ENCODE results near the gene MTAP. TPM values are rescaled to one million over a fixed set of nuclear protein-coding genes. Genes with fewer than 3 reads are reported as not detected.

MTAP gene
- total and polyA plus RNA-seq, 8 donors: 1.2 to 38.4 (median 13.4) TPM

GRCh38 chr9:21811914-21812313 lies 9.5 kb downstream of the MTAP start:
- 80 to 95% (median 90%) methylated on average over 2 to 3 of the region's 3 CpGs for WGBS, 5 donors
- no peaks in the 10 kb centered on the region for H3K27me3 ChIP-seq
- no peak overlapping the region for H3K27ac ChIP-seq

GRCh38 chr9:21812415-21812814 lies 10.0 kb downstream of the MTAP start:
- Histone ChIP-seq H3K9me3 (no peaks in the 10 kb centered on the region), H3K27ac (no peak overlapping the region), H3K36me3 (peaks cover 5 to 63% (median 59%) of the 10 kb centered on the region in 4 donors), H3K27me3 (no peaks in the 10 kb centered on the region), H3K4me1 (peaks cover 0 to 33% (median 14%) of the 10 kb centered on the region in 4 donors), H3K4me3 (no peak overlapping the region)
- intact Hi-C loops (cut with DNase I; ENCODE audit: low total_unique reads): loop anchor here (5.0 to 10.0 kb wide), 2 partner anchors 192 to 425 kb away; partner anchors contain the start of gene CDKN2B
- WGBS, 5 donors: 66 to 77% (median 73%) methylated on average over 2 of the region's 2 CpGs
- TF ChIP-seq POLR2A (IDR thresholded peaks at IDR 0.05) (no peak), CTCF (IDR thresholded peaks at IDR 0.05) (no peak), POLR2AphosphoS5 (IDR thresholded peaks at IDR 0.05) (no peak), EP300 (IDR thresholded peaks at IDR 0.05) (no peak)
- no peak for DNase-seq

More at GRCh38 chr9:21811914-21812313, 9.5 kb downstream of the MTAP start:
- intact Hi-C loops (cut with DNase I; ENCODE audit: low total_unique reads): loop anchor here (5.0 to 10.0 kb wide), 2 partner anchors 193 to 425 kb away; partner anchors contain the start of gene CDKN2B
- TF ChIP-seq POLR2AphosphoS5 (IDR thresholded peaks at IDR 0.05): no peak
- no peak for TF ChIP-seq POLR2A (IDR thresholded peaks at IDR 0.05)
- TF ChIP-seq EP300 (IDR thresholded peaks at IDR 0.05): no peak
- no peak for TF ChIP-seq CTCF (IDR thresholded peaks at IDR 0.05)
- no peak overlapping the region for H3K4me3 ChIP-seq
- no peak for DNase-seq
- peaks cover 2 to 33% (median 16%) of the 10 kb centered on the region in 4 donors for H3K4me1 ChIP-seq
- peaks cover 0 to 58% (median 54%) of the 10 kb centered on the region in 4 donors for H3K36me3 ChIP-seq
- H3K9me3 ChIP-seq: no peaks in the 10 kb centered on the region

- H3K27ac ChIP-seq: peak overlapping the region in 2 of 5 donors; percentile 13 to 20
- H3K9me3 ChIP-seq: no peaks in the 10 kb centered on the region
- H3K36me3 ChIP-seq: peaks cover 11 to 67% (median 65%) of the 10 kb centered on the region in 4 donors
- TF ChIP-seq POLR2AphosphoS5 (IDR thresholded peaks at IDR 0.05) (no peak), CTCF (IDR thresholded peaks at IDR 0.05) (peak in 5 of 7 experiments; percentile 74 to 93 (median 90))
- DNase-seq: peak; percentile 81 to 82
- H3K4me1 ChIP-seq: peaks cover 0 to 30% (median 13%) of the 10 kb centered on the region in 4 donors
- intact Hi-C loops (cut with DNase I; ENCODE audit: low total_unique reads): loop anchor here (5.0 to 10.0 kb wide), 2 partner anchors 192 to 424 kb away; partner anchors contain the start of gene CDKN2B
- 54 to 73% (median 61%) methylated on average over 4 to 5 of the region's 5 CpGs for WGBS, 5 donors
- H3K27me3 ChIP-seq: no peaks in the 10 kb centered on the region
- no peak overlapping the region for H3K4me3 ChIP-seq
These were observed 10.6 kb downstream of the MTAP start for GRCh38 chr9:21812946-21813568.

- Histone ChIP-seq H3K4me3 (no peak overlapping the region), H3K27me3 (no peaks in the 10 kb centered on the region), H3K9me3 (no peaks in the 10 kb centered on the region), H3K36me3 (peaks cover 17 to 68% (median 66%) of the 10 kb centered on the region in 4 donors), H3K4me1 (peaks cover 0 to 30% (median 13%) of the 10 kb centered on the region in 4 donors), H3K27ac (peak overlapping the region in 2 of 5 donors; percentile 13 to 20)
- DNase-seq: peak; percentile 66 to 91
- intact Hi-C loops (cut with DNase I; ENCODE audit: low total_unique reads): loop anchor here (5.0 to 10.0 kb wide), 2 partner anchors 191 to 423 kb away; partner anchors contain the start of gene CDKN2B
- TF ChIP-seq CTCF (IDR thresholded peaks at IDR 0.05) (peak in 5 of 7 experiments; percentile 46 to 84 (median 66)), POLR2A (IDR thresholded peaks at IDR 0.05) (no peak), EP300 (IDR thresholded peaks at IDR 0.05) (no peak), POLR2AphosphoS5 (IDR thresholded peaks at IDR 0.05) (peak in 1 of 3 donors; percentile 61)
- 48 to 57% (median 51%) methylated on average over 8 of the region's 8 CpGs for WGBS, 5 donors
These were observed 11.4 kb downstream of the MTAP start for GRCh38 chr9:21813575-21814473.

All from stomach (tissue), 9 donors.